Lower lobe of right lung (tissue), 2 donors: ENCODE results near the gene SVEP1. TPM values are rescaled to one million over a fixed set of nuclear protein-coding genes. Genes with fewer than 3 reads are reported as not detected.
A peak's percentile ranks its signal among the peaks of the same experiment; 100 is the strongest.

ENCODE experiments used
- ATAC-seq, 2 donors: fragments of 200-7000 bp; cut with Tn5 transposase; one replicate each; pipeline ENCODE4 v1.9.1; 2020 to 2022; ENCODE audit warnings: mild to moderate bottlenecking in 2 of 2, moderate library complexity in 2 of 2
- DNase-seq: peaks from one replicate; pipeline ENCODE4 v3.0.0-alpha.2; 2020
- H3K27ac ChIP-seq: fragments of 200-600 bp; one replicate; pipeline ENCODE4 v1.8.0; 2022
- H3K27me3 ChIP-seq: fragments of 200-600 bp; one replicate; pipeline ENCODE4 v1.8.0; 2022; ENCODE audit warnings: low read depth
- H3K36me3 ChIP-seq: fragments of 200-600 bp; one replicate; pipeline ENCODE4 v1.8.0; 2022; ENCODE audit warnings: mild to moderate bottlenecking
- H3K4me1 ChIP-seq: fragments of 200-600 bp; one replicate; pipeline ENCODE4 v1.8.0; 2022
- H3K4me3 ChIP-seq: fragments of 200-600 bp; one replicate; pipeline ENCODE4 v1.8.0; 2022; ENCODE audit warnings: mild to moderate bottlenecking
- H3K9me3 ChIP-seq: fragments of 200-600 bp; one replicate; pipeline ENCODE4 v1.8.0; 2022
- CTCF ChIP-seq: fragments of 200-600 bp; IDR thresholded peaks from one replicate; pipeline ENCODE4 v1.8.0; 2022; ENCODE audit warnings: antibody characterized with exemption, mild to moderate bottlenecking
- intact Hi-C: fragments of 100-400 bp; cut with DNase I; formaldehyde crosslinking; loops from one replicate; pipeline ENCODE4 v1.11.0; 2022
- total RNA-seq: library from RNA; stranded (reverse); fragmentation: NEBNext Ultra II Directional; extraction: Animal tissue kit (Norgen Biotek cat#: 25700); gene quantifications from one replicate; pipeline ENCODE4 v1.2.1, GENCODE V29; 2021
- donor health status: DM: no; HTN: yes; CAD: no; lungs with severe emphysema.

SVEP1 gene
- total RNA-seq, 1 donor from 2014 or later, result 55.9 TPM

- Histone ChIP-seq H3K27ac (no peak overlapping the region), H3K27me3 (no peaks in the 10 kb centered on the region), H3K36me3 (no peaks in the 10 kb centered on the region), H3K9me3 (no peaks in the 10 kb centered on the region), H3K4me3 (no peak overlapping the region), H3K4me1 (peaks cover 7% of the 10 kb centered on the region)
- TF ChIP-seq CTCF, result no peak
- ATAC-seq (peak in 1 of 2 donors; percentile 43), DNase-seq (no peak)
- intact Hi-C loops, result no loop called here
These were observed 261.6 kb downstream of the SVEP1 start for GRCh38 chr9:110317911-110318310.

DNA sequence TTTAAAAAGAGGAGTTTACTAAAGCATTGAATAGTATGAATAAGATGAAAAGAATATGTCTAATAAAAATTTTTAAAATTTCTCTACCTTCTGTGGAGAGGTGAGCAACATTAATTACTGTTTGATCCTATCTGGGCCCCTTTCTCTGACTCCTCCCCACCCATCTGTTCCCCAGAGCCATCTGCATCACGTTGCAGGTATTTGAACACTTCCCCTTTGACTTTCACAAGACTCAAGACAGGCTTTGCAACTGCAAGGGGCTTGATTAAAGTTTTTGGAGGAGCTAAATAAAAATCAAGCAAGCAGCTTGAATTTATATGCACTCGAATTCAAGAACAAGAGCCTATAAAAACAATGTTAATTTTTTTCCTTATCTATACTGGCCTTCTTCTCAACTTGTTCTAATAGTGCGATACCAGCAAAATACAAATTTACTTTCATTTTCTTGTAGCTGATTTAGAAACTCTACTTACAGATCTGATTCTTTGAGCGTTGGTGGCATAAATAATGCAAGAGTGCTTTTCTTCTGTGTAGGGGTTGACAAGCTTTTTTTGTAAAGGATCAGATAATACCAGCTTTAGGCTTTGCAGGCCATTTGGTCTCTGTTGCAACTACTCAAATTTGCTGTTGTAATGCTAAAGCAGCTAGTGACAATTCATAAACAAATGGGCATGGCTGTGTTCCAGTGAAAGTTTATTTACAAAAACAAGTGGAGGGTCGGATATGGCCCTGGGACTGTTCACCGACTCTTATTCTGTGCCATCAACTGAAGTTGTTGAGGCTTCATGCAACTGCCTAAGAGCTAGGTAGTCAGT lies 263.1 kb downstream of the SVEP1 start:
- ATAC-seq, result no peak
- no peaks in the 10 kb centered on the region for H3K27me3 ChIP-seq
- intact Hi-C loops, result no loop called here

More for the DNA sequence above, 263.1 kb downstream of the SVEP1 start:
- Histone ChIP-seq H3K4me3 (peak overlapping the region; percentile 18), H3K36me3 (no peaks in the 10 kb centered on the region), H3K27ac (no peak overlapping the region), H3K4me1 (peaks cover 7% of the 10 kb centered on the region), H3K9me3 (peaks cover 5% of the 10 kb centered on the region)
- TF ChIP-seq CTCF, result no peak
- DNase-seq, result no peak

Other genes starting within 250 kb of the SVEP1 start
- not detected for gene TXNDC8, start 241.9 kb downstream of the SVEP1 start, total RNA-seq
- 3.2 TPM for gene MUSK, start 89.0 kb upstream of the SVEP1 start, total RNA-seq